Stomach smooth muscle (tissue), 2 donors: ENCODE data around the gene SNX8.

Source experiments
- H3K27ac ChIP-seq: one replicate; pipeline ENCODE4 v1.7.0; 2013; ENCODE audit warnings: mild to moderate bottlenecking, low read length, inconsistent platforms
- H3K27me3 ChIP-seq, 2 donors: one replicate each; pipeline ENCODE4 v1.7.0; 2013; ENCODE audit warnings: low read length in 2 of 2; ENCODE audit not compliant: insufficient read depth in 2 of 2, control insufficient read depth in 1 of 2
- H3K36me3 ChIP-seq, 2 donors: one replicate each; pipeline ENCODE4 v1.7.0; 2013; ENCODE audit warnings: low read length in 2 of 2; ENCODE audit not compliant: control insufficient read depth in 2 of 2, insufficient read depth in 2 of 2
- H3K4me1 ChIP-seq: one replicate; pipeline ENCODE4 v1.7.0; 2013; ENCODE audit warnings: low read length; ENCODE audit not compliant: control insufficient read depth, insufficient read depth
- H3K4me3 ChIP-seq, 2 donors: one replicate each; pipeline ENCODE4 v1.7.0; 2013; ENCODE audit warnings: low read length in 2 of 2
- H3K9ac ChIP-seq, 2 donors: one replicate each; pipeline ENCODE4 v1.7.0; 2013; ENCODE audit warnings: low read length in 2 of 2, mild to moderate bottlenecking in 1 of 2
- H3K9me3 ChIP-seq, 2 donors: one replicate each; pipeline ENCODE4 v1.7.0; 2013; ENCODE audit warnings: low read length in 2 of 2; ENCODE audit not compliant: control insufficient read depth in 2 of 2
- donor health status: healthy.
- donor health status: Pancreatic carcinoma.

Gene SNX8

GRCh38 chr7:2290877-2291276 lies 23.4 kb downstream of the SNX8 start:
- Histone ChIP-seq H3K27ac (no peak overlapping the region), H3K4me3 (no peak overlapping the region), H3K27me3 (no peaks in the 10 kb centered on the region), H3K36me3 (no peaks in the 10 kb centered on the region), H3K4me1 (no peaks in the 10 kb centered on the region), H3K9me3 (no peaks in the 10 kb centered on the region), H3K9ac (no peak overlapping the region)

GRCh38 chr7:2289621-2290020 lies 24.6 kb downstream of the SNX8 start:
- H3K27me3 ChIP-seq = no peaks in the 10 kb centered on the region
- no peak overlapping the region for H3K4me3 ChIP-seq
- no peak overlapping the region for H3K27ac ChIP-seq
- no peaks in the 10 kb centered on the region for H3K4me1 ChIP-seq
- no peaks in the 10 kb centered on the region for H3K36me3 ChIP-seq
- no peaks in the 10 kb centered on the region for H3K9me3 ChIP-seq
- H3K9ac ChIP-seq = no peak overlapping the region

GRCh38 chr7:2289111-2289586 lies 25.1 kb downstream of the SNX8 start:
- Histone ChIP-seq H3K27me3 (no peaks in the 10 kb centered on the region), H3K4me3 (no peak overlapping the region), H3K36me3 (no peaks in the 10 kb centered on the region), H3K9me3 (no peaks in the 10 kb centered on the region), H3K27ac (no peak overlapping the region), H3K9ac (no peak overlapping the region), H3K4me1 (no peaks in the 10 kb centered on the region)

GRCh38 chr7:2288503-2288902 lies 25.7 kb downstream of the SNX8 start:
- no peaks in the 10 kb centered on the region for H3K9me3 ChIP-seq
- no peaks in the 10 kb centered on the region for H3K36me3 ChIP-seq
- no peaks in the 10 kb centered on the region for H3K27me3 ChIP-seq
- no peak overlapping the region for H3K4me3 ChIP-seq
- no peak overlapping the region for H3K9ac ChIP-seq
- no peaks in the 10 kb centered on the region for H3K4me1 ChIP-seq
- no peak overlapping the region for H3K27ac ChIP-seq

- Histone ChIP-seq H3K27me3 (no peaks in the 10 kb centered on the region), H3K9me3 (no peaks in the 10 kb centered on the region), H3K4me3 (no peak overlapping the region), H3K9ac (no peak overlapping the region), H3K27ac (no peak overlapping the region), H3K4me1 (no peaks in the 10 kb centered on the region), H3K36me3 (no peaks in the 10 kb centered on the region)
These were observed 26.5 kb downstream of the SNX8 start for GRCh38 chr7:2287745-2288144.

GRCh38 chr7:2283074-2283473 lies 31.2 kb downstream of the SNX8 start:
- peaks cover 11% of the 10 kb centered on the region for H3K4me1 ChIP-seq
- no peak overlapping the region for H3K9ac ChIP-seq
- no peak overlapping the region for H3K27ac ChIP-seq
- peaks cover 0 to under 1% of the 10 kb centered on the region in 2 donors for H3K36me3 ChIP-seq
- no peak overlapping the region for H3K4me3 ChIP-seq
- no peaks in the 10 kb centered on the region for H3K9me3 ChIP-seq
- H3K27me3 ChIP-seq = no peaks in the 10 kb centered on the region

GRCh38 chr7:2282185-2282751 lies 32.0 kb downstream of the SNX8 start:
- H3K9ac ChIP-seq = peak overlapping the region; percentile 58 to 66
- peak overlapping the region; percentile 9 to 47 for H3K4me3 ChIP-seq
- H3K9me3 ChIP-seq = no peaks in the 10 kb centered on the region
- H3K4me1 ChIP-seq = peaks cover 11% of the 10 kb centered on the region
- H3K27me3 ChIP-seq = no peaks in the 10 kb centered on the region
- H3K27ac ChIP-seq = peak overlapping the region; percentile 74
- H3K36me3 ChIP-seq = peaks cover 0 to 2% of the 10 kb centered on the region in 2 donors

- peaks cover 11% of the 10 kb centered on the region for H3K4me1 ChIP-seq
- H3K36me3 ChIP-seq = peaks cover 0 to 5% of the 10 kb centered on the region in 2 donors
- H3K9ac ChIP-seq = peak overlapping the region; percentile 58 to 66
- H3K27ac ChIP-seq = peak overlapping the region; percentile 74
- no peaks in the 10 kb centered on the region for H3K27me3 ChIP-seq
- H3K4me3 ChIP-seq = peak overlapping the region; percentile 9 to 47
- no peaks in the 10 kb centered on the region for H3K9me3 ChIP-seq
These were observed 32.7 kb downstream of the SNX8 start for GRCh38 chr7:2281541-2281940.

- Histone ChIP-seq H3K4me3 (no peak overlapping the region), H3K27me3 (no peaks in the 10 kb centered on the region), H3K9me3 (no peaks in the 10 kb centered on the region), H3K27ac (no peak overlapping the region), H3K9ac (no peak overlapping the region), H3K4me1 (peaks cover 11% of the 10 kb centered on the region), H3K36me3 (peaks cover 0 to 5% of the 10 kb centered on the region in 2 donors)
These were observed 33.8 kb downstream of the SNX8 start for GRCh38 chr7:2280424-2280823.

GRCh38 chr7:2279896-2280295 lies 34.3 kb downstream of the SNX8 start:
- no peaks in the 10 kb centered on the region for H3K27me3 ChIP-seq
- H3K4me3 ChIP-seq = no peak overlapping the region
- H3K4me1 ChIP-seq = peaks cover 11% of the 10 kb centered on the region
- H3K36me3 ChIP-seq = peaks cover 0 to 5% of the 10 kb centered on the region in 2 donors
- H3K27ac ChIP-seq = no peak overlapping the region
- H3K9me3 ChIP-seq = no peaks in the 10 kb centered on the region
- no peak overlapping the region for H3K9ac ChIP-seq

- Histone ChIP-seq H3K9ac (no peak overlapping the region), H3K9me3 (no peaks in the 10 kb centered on the region), H3K36me3 (peaks cover 0 to 12% of the 10 kb centered on the region in 2 donors), H3K4me1 (peaks cover 11% of the 10 kb centered on the region), H3K27ac (no peak overlapping the region), H3K4me3 (no peak overlapping the region), H3K27me3 (no peaks in the 10 kb centered on the region)
These were observed 36.2 kb downstream of the SNX8 start for GRCh38 chr7:2278026-2278425.
